Common myeloid progenitor, CD34-positive (primary cell): Measurements from ENCODE around the gene GC.

Source experiments
- CTCF ChIA-PET: fragments of 350-600 bp; sonication (Branson Sonifier 250); formaldehyde crosslinking; loops from one replicate; lab custom pipeline; 2021; ENCODE audit warnings: antibody characterized with exemption; lab: Charles Lee
- POLR2A ChIA-PET: fragments of 350-600 bp; sonication (Branson Sonifier 250); formaldehyde crosslinking; loops from one replicate; lab custom pipeline; 2021; ENCODE audit warnings: antibody characterized with exemption; lab: Charles Lee
- DNase-seq, 3 donors: peaks; one replicate each; pipeline versions ENCODE4 v3.0.0 to v3.0.0-alpha.2; 2013
- H3K27ac ChIP-seq, 2 experiments: 1 replicate in 1 of 2; 2 replicates in 1 of 2; pipeline ENCODE4 v1.7.0; 2013; ENCODE audit warnings: inconsistent platforms in 2 of 2, low read length in 2 of 2, mild to moderate bottlenecking in 2 of 2, low read depth in 1 of 2, moderate library complexity in 1 of 2; ENCODE audit not compliant: severe bottlenecking in 2 of 2, insufficient read depth in 1 of 2, poor library complexity in 1 of 2
- H3K27me3 ChIP-seq, 5 experiments: replicated peaks in 2 of 5; 1 replicate in 3 of 5; 2 replicates in 2 of 5; pipeline versions ENCODE4 v1.6.1 to v1.7.0; 2013; ENCODE audit warnings: low read length in 4 of 5, mild to moderate bottlenecking in 2 of 5, moderate library complexity in 2 of 5, inconsistent platforms in 1 of 5; ENCODE audit not compliant: insufficient read depth in 5 of 5, control insufficient read depth in 4 of 5
- H3K36me3 ChIP-seq, 4 experiments: 1 replicate in 2 of 4; 2 replicates in 2 of 4; pipeline versions ENCODE4 v1.6.1 to v1.7.0; 2013; ENCODE audit warnings: low read length in 3 of 4, control low read depth in 1 of 4, mild to moderate bottlenecking in 1 of 4; ENCODE audit not compliant: control insufficient read depth in 4 of 4, insufficient read depth in 4 of 4
- H3K4me1 ChIP-seq, 4 experiments: 1 replicate in 3 of 4; 2 replicates in 1 of 4; pipeline versions ENCODE4 v1.6.1 to v1.7.1; 2013; ENCODE audit warnings: low read length in 3 of 4, mild to moderate bottlenecking in 3 of 4, control low read depth in 1 of 4, inconsistent platforms in 1 of 4, moderate library complexity in 1 of 4; ENCODE audit not compliant: control insufficient read depth in 4 of 4, insufficient read depth in 4 of 4; ENCODE audit errors: control extremely low read depth in 1 of 4
- H3K4me3 ChIP-seq, 7 experiments: 1 replicate in 4 of 7; 2 replicates in 3 of 7; pipeline versions ENCODE4 v1.5.1 to v1.7.0; 2013; ENCODE audit warnings: mild to moderate bottlenecking in 7 of 7, low read length in 6 of 7, moderate library complexity in 6 of 7, inconsistent platforms in 2 of 7, low read depth in 2 of 7, control low read depth in 1 of 7; ENCODE audit not compliant: insufficient read depth in 4 of 7, control insufficient read depth in 1 of 7; ENCODE audit errors: extremely low read depth in 1 of 7
- H3K9me3 ChIP-seq, 5 experiments: 1 replicate in 4 of 5; 2 replicates in 1 of 5; pipeline versions ENCODE4 v1.6.1 to v1.7.1; 2013; ENCODE audit warnings: low read length in 4 of 5, mild to moderate bottlenecking in 2 of 5, inconsistent platforms in 1 of 5, low read depth in 1 of 5, moderate library complexity in 1 of 5; ENCODE audit not compliant: control insufficient read depth in 4 of 5, insufficient read depth in 2 of 5; ENCODE audit errors: control extremely low read depth in 1 of 5
- WGBS: methylation state at CpG from one replicate; pipeline ENCODE4 v1.1.5; 2013; ENCODE audit not compliant: insufficient coverage; 5-methylcytosine and 5-hydroxymethylcytosine counted together

Gene GC

GRCh38 chr4:71709961-71710360 is 73.9 kb downstream of the GC start:
- POLR2A ChIA-PET: no interaction called here

GRCh38 chr4:71698141-71698540 is 85.7 kb downstream of the GC start:
- H3K27me3 ChIP-seq: peaks cover 0 to 49% (median 10%) of the 10 kb centered on the region in 5 experiments
- ChIA-PET CTCF (no interaction called here), POLR2A (no interaction called here)
- 100% methylated on average over 1 of the region's 2 CpGs for WGBS
- no peaks in the 10 kb centered on the region for H3K36me3 ChIP-seq
- no peak overlapping the region for H3K4me3 ChIP-seq
- DNase-seq: no peak
- no peaks in the 10 kb centered on the region for H3K4me1 ChIP-seq
- no peak overlapping the region for H3K27ac ChIP-seq
- no peaks in the 10 kb centered on the region for H3K9me3 ChIP-seq

More at GRCh38 chr4:71709961-71710360, 73.9 kb downstream of the GC start:
- 33% methylated on average over 1 of the region's 1 CpG for WGBS
- Histone ChIP-seq H3K27ac (no peak overlapping the region), H3K9me3 (no peaks in the 10 kb centered on the region), H3K4me3 (no peak overlapping the region), H3K4me1 (no peaks in the 10 kb centered on the region), H3K36me3 (no peaks in the 10 kb centered on the region), H3K27me3 (peaks cover 0 to 7% (median 4%) of the 10 kb centered on the region in 5 experiments)
- CTCF ChIA-PET: interaction anchor here (1.2 to 6.5 kb wide), 4 partner anchors 439 to 1109 kb away, joined by 3 to 78 read pairs (median 4); no protein-coding TSS in a partner anchor
- no peak for DNase-seq

GRCh38 chr4:71697031-71697430 is 86.8 kb downstream of the GC start:
- DNase-seq: no peak
- POLR2A ChIA-PET: no interaction called here

GRCh38 chr4:71694961-71695360 is 88.9 kb downstream of the GC start:
- ChIA-PET CTCF (no interaction called here), POLR2A (no interaction called here)
- Histone ChIP-seq H3K36me3 (no peaks in the 10 kb centered on the region), H3K4me3 (no peak overlapping the region), H3K9me3 (no peaks in the 10 kb centered on the region), H3K4me1 (no peaks in the 10 kb centered on the region), H3K27me3 (peaks cover 0 to 52% (median 11%) of the 10 kb centered on the region in 5 experiments), H3K27ac (no peak overlapping the region)
- WGBS: 90% methylated on average over 2 of the region's 5 CpGs
- DNase-seq: no peak

More at GRCh38 chr4:71697031-71697430, 86.8 kb downstream of the GC start:
- peaks cover 0 to 50% (median 13%) of the 10 kb centered on the region in 5 experiments for H3K27me3 ChIP-seq
- CTCF ChIA-PET: no interaction called here
- H3K9me3 ChIP-seq: no peaks in the 10 kb centered on the region
- no peak overlapping the region for H3K4me3 ChIP-seq
- no peak overlapping the region for H3K27ac ChIP-seq
- H3K36me3 ChIP-seq: no peaks in the 10 kb centered on the region
- H3K4me1 ChIP-seq: no peaks in the 10 kb centered on the region
- WGBS: 100% methylated on average over 3 of the region's 4 CpGs

GRCh38 chr4:71692963-71693362 is 90.9 kb downstream of the GC start:
- 100% methylated on average over 1 of the region's 1 CpG for WGBS

GRCh38 chr4:71692198-71692597 is 91.7 kb downstream of the GC start:
- 14% methylated on average over 1 of the region's 2 CpGs for WGBS
- ChIA-PET CTCF (interaction anchor here (0.6 kb wide), 1 partner anchor 612 kb away, joined by 3 read pairs; no protein-coding TSS in a partner anchor), POLR2A (no interaction called here)
- Histone ChIP-seq H3K27ac (no peak overlapping the region), H3K4me1 (no peaks in the 10 kb centered on the region), H3K27me3 (peaks cover 0 to 60% (median 18%) of the 10 kb centered on the region in 5 experiments), H3K9me3 (no peaks in the 10 kb centered on the region), H3K4me3 (no peak overlapping the region), H3K36me3 (no peaks in the 10 kb centered on the region)
- no peak for DNase-seq

More at GRCh38 chr4:71692963-71693362, 90.9 kb downstream of the GC start:
- no peaks in the 10 kb centered on the region for H3K9me3 ChIP-seq
- ChIA-PET POLR2A (interaction anchor here (0.6 kb wide), 1 partner anchor 494 kb away, joined by 3 read pairs; no protein-coding TSS in a partner anchor), CTCF (no interaction called here)
- no peak overlapping the region for H3K4me3 ChIP-seq
- DNase-seq: no peak
- no peak overlapping the region for H3K27ac ChIP-seq
- no peaks in the 10 kb centered on the region for H3K4me1 ChIP-seq
- no peaks in the 10 kb centered on the region for H3K36me3 ChIP-seq
- peaks cover 0 to 58% (median 16%) of the 10 kb centered on the region in 5 experiments for H3K27me3 ChIP-seq
